ES-I3 (cell line): Measurements from ENCODE around the gene KCTD12.
"Not testable (repeated sequence)": the region's sequence is repeated elsewhere in the genome, so short reads cannot be mapped to it uniquely, and the experiment has no call there.

Experiments used
- H3K36me3 ChIP-seq: 2 replicates; pipeline ENCODE4 v1.6.1; 2013; ENCODE audit warnings: mild to moderate bottlenecking, low read length, control low read depth, moderate library complexity; ENCODE audit not compliant: insufficient read depth
- H3K4me1 ChIP-seq: 2 replicates; pipeline ENCODE4 v1.6.1; 2013; ENCODE audit warnings: mild to moderate bottlenecking, control low read depth, low read length; ENCODE audit not compliant: insufficient read depth
- H3K9ac ChIP-seq: 2 replicates; pipeline ENCODE4 v1.6.1; 2013; ENCODE audit warnings: low read depth, mild to moderate bottlenecking, low read length, moderate library complexity
- H3K9me3 ChIP-seq: 2 replicates; pipeline ENCODE4 v1.6.1; 2013; ENCODE audit warnings: mild to moderate bottlenecking, low read length, moderate library complexity; ENCODE audit not compliant: control insufficient read depth, insufficient read depth

The KCTD12 gene

GRCh38 chr13:76886292-76887075, at the start of gene KCTD12:
Gene KCTD12, minus strand, starts transcription at chr13:76886405. Its CDS starts 257 bp downstream, at chr13:76886148.
- Histone ChIP-seq H3K9ac (peak within 1 kb of the TSS; percentile 63), H3K9me3 (no peaks in the 10 kb centered on the region), H3K36me3 (no peaks in the 10 kb centered on the region), H3K4me1 (no peaks in the 10 kb centered on the region)

DNA sequence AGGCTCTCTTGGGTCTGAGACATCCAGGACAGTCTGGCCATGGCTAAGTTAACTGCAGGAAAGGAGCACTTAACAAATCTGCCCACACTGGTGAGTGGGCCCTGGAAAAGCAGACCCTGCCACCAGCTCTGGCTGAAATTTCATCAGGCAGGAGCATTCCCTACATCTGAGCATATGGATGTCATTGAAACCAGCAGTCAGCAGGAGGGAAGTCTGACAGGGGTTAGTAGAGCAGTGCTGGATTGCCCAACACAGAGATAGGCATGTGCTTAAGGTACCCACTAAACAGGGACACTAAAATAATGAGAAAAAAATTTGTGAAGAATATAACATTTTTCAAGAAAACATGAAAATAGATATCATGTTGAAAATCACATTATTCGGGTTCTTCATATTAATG, 48.5 kb upstream of the KCTD12 start:
- H3K4me1 ChIP-seq = no peaks in the 10 kb centered on the region
- H3K9ac ChIP-seq = no peak overlapping the region
- H3K9me3 ChIP-seq = no peaks in the 10 kb centered on the region
- no peaks in the 10 kb centered on the region for H3K36me3 ChIP-seq

DNA sequence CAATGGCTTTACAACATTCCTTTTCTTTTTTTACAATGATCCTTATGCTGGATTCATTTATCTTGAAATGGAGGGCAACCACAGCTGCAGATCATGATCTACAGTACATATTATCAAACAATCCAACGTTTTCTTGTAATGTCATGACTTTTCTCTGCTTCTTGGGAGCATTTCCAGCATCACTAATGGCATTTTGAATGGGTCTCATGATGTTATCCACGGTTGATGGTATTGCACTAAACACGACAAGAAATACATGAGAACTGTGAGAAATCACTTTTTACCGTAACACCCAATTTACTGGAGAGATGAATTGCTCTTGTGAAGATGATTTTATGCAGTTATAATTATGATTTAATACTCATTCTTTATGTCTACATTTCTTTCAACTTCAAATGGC, 45.9 kb upstream of the KCTD12 start:
- Histone ChIP-seq H3K9me3 (no peaks in the 10 kb centered on the region), H3K4me1 (no peaks in the 10 kb centered on the region), H3K36me3 (no peaks in the 10 kb centered on the region), H3K9ac (no peak overlapping the region)

DNA sequence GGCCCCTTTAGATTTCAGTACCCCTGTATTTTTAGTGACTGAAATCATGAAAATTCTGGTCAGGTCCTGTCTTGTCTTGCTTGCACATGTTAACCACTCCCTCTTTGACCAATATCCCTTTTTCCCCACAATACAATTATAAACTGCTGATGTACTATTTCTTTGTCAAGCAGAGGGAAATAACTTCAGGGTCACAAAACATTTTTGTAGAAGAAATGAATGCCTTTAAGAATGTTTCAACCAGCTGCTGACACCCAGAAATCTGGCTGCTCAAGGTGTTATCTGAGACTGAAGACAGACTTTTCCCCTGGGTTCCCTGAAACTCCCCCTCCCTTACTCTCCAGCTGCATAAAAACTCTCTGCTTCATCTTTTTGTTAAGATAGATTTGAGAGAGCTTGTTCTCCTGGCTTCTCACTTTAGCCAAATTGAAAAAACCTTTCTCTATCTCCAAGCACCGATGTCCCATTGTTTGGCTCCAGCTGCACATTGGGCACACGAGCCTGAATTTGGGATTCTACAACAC, 43.7 kb upstream of the KCTD12 start:
- Histone ChIP-seq H3K9me3 (no peaks in the 10 kb centered on the region), H3K4me1 (no peaks in the 10 kb centered on the region), H3K9ac (no peak overlapping the region), H3K36me3 (no peaks in the 10 kb centered on the region)

DNA sequence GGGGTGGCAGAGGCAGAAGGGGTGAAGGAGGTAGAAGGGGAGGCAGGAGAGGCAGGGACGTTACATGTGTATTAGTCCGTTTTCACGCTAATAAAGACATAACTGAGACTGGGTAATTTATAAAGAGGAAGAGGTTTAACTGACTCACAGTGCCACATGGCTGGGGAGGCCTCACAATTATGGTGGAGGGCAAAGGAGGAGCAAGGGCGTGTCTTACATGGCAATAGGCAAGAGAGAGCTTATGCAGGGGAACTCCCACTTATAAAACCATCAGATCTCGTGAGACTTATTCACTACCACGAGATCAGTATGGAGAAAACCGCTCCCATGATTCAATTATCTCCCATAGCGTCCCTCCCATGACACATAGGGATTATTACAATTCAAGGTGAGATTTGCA, 43.1 kb upstream of the KCTD12 start:
- no peaks in the 10 kb centered on the region for H3K36me3 ChIP-seq
- no peaks in the 10 kb centered on the region for H3K4me1 ChIP-seq
- H3K9me3 ChIP-seq = no peaks in the 10 kb centered on the region
- H3K9ac ChIP-seq = no peak overlapping the region

- no peaks in the 10 kb centered on the region for H3K4me1 ChIP-seq
- no peaks in the 10 kb centered on the region for H3K9me3 ChIP-seq
- no peak overlapping the region for H3K9ac ChIP-seq
- H3K36me3 ChIP-seq = no peaks in the 10 kb centered on the region
Measured at GRCh38 chr13:76928456-76928855, 42.3 kb upstream of the KCTD12 start.

- no peaks in the 10 kb centered on the region for H3K4me1 ChIP-seq
- H3K36me3 ChIP-seq = no peaks in the 10 kb centered on the region
- no peaks in the 10 kb centered on the region for H3K9me3 ChIP-seq
- H3K9ac ChIP-seq = no peak overlapping the region
Measured at GRCh38 chr13:76927955-76928354, 41.8 kb upstream of the KCTD12 start.

GRCh38 chr13:76925115-76925514, 38.9 kb upstream of the KCTD12 start:
- no peak overlapping the region for H3K9ac ChIP-seq
- no peaks in the 10 kb centered on the region for H3K4me1 ChIP-seq
- no peaks in the 10 kb centered on the region for H3K36me3 ChIP-seq
- no peaks in the 10 kb centered on the region; the same call in 1 of the 2 replicates for H3K9me3 ChIP-seq

DNA sequence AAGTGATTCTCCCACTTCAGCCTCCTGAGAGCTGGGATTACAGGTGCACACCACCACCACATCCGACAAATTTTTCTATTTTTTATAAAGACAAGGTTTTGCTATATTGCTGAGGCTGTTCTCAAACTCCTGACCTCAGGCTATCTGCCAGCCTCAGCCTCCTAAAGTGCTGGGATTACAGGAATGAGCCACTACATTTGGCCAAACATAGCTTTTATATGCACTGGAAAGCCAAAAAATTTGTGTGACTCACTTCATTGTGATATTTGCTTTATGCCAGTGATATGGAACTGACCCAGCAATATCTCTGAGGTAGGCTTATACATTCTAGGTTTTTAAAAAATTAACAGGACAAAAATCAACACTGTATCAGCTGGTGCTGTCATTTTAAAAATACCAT, 35.3 kb upstream of the KCTD12 start:
- H3K4me1 ChIP-seq = no peaks in the 10 kb centered on the region
- no peak overlapping the region for H3K9ac ChIP-seq
- H3K9me3 ChIP-seq = no peaks in the 10 kb centered on the region; the same call in 1 of the 2 replicates
- H3K36me3 ChIP-seq = no peaks in the 10 kb centered on the region

DNA sequence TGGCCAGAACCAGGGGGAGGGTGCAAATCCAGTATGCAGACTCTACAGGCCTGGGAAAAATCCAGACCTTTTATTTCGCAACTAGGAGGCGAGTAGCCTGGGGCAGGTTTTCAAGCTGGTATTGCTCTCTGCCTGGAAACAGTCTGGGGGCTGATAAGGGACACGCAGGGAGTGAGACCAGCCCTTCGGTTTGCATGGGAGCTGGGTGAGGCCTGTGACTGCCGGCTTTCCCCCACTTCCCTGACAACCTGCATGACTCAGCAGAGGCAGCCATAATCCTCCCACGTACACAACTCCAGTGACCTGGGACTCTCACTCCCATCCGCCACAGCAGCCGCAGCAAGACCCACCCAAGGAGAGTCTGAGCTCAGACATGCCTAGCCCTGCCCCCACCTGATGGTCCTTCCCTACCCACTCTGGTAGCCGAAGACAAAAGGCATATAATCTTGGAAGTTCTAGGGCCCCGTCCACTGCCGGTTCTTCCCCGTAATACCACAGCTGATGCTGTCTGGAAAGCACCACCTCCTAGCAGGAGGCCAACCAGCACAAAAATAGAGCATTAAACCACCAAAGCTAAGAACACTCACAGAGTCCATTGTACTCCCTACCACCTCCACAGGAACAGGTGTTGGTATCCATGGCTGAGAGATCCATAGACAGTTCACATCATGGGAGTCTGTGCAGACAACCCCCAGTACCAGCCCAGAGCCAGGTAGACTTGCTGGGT, 31.7 kb upstream of the KCTD12 start:
- H3K4me1 ChIP-seq, H3K9ac ChIP-seq, H3K9me3 ChIP-seq, H3K36me3 ChIP-seq: not testable (repeated sequence)

- Histone ChIP-seq H3K36me3 (no peaks in the 10 kb centered on the region), H3K4me1 (no peaks in the 10 kb centered on the region), H3K9ac (no peak overlapping the region), H3K9me3 (no peaks in the 10 kb centered on the region; the same call in 1 of the 2 replicates)
Measured at GRCh38 chr13:76917095-76917494, 30.9 kb upstream of the KCTD12 start.

- Histone ChIP-seq H3K36me3 (no peaks in the 10 kb centered on the region), H3K9me3 (no peaks in the 10 kb centered on the region), H3K9ac (no peak overlapping the region), H3K4me1 (no peaks in the 10 kb centered on the region)
Measured at GRCh38 chr13:76913898-76914297, 27.7 kb upstream of the KCTD12 start.

DNA sequence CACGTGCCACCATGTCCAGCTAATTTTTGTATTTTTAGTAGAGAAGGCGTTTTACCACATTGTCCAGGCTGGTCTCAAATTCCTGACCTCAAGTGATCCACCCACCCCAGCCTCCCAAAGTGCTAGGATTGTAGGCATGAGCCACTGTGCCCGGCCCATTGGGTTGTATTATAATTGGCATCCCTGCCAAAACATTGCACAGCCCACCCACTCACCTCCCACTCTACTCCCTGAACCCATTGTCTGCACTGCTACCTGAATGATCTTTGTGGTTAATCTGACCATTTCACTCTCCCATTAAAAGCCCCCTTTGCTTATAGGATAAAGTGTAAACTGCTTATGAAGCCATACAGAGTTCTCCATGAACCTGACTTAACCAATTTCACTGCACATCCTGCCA, 26.3 kb upstream of the KCTD12 start:
- no peaks in the 10 kb centered on the region for H3K4me1 ChIP-seq
- no peak overlapping the region for H3K9ac ChIP-seq
- H3K36me3 ChIP-seq = no peaks in the 10 kb centered on the region
- H3K9me3 ChIP-seq = no peaks in the 10 kb centered on the region

DNA sequence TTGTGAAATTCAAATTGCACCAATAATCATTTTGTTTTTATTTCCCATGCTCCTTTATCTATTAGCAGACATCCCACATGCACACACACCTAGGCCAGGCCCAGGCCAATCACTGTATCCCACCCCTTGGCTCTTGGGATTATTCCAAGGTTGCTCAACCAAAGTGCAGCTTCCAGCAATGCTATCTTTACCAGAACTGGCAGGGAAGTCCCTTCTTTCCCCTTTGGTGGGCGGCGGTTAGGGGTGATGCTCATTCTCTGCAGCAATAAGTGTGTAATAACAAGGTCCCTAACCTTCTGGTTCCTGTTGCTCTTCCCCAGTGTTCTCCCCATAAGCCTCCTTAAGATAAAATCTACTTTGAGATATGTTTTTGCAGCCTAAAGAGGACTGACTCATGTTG, 18.3 kb upstream of the KCTD12 start:
- no peaks in the 10 kb centered on the region for H3K4me1 ChIP-seq
- no peaks in the 10 kb centered on the region for H3K36me3 ChIP-seq
- peaks cover under 1% of the 10 kb centered on the region; the same call in 1 of the 2 replicates for H3K9me3 ChIP-seq
- no peak overlapping the region for H3K9ac ChIP-seq
